Mesodermal cell (in vitro differentiated cells): ENCODE data around the gene CHD6.

ENCODE experiments used
- H3K27ac ChIP-seq: 2 replicates; pipeline ENCODE4 v1.7.0; 2013; ENCODE audit warnings: mild to moderate bottlenecking, low read depth, low read length, moderate library complexity; ENCODE audit not compliant: severe bottlenecking
- H3K36me3 ChIP-seq: 2 replicates; pipeline ENCODE4 v1.7.1; 2013; ENCODE audit warnings: mild to moderate bottlenecking, low read length, moderate library complexity; ENCODE audit not compliant: control insufficient read depth, insufficient read depth
- H3K4me1 ChIP-seq: one replicate; pipeline ENCODE4 v1.7.1; 2013; ENCODE audit warnings: mild to moderate bottlenecking, low read length; ENCODE audit not compliant: insufficient read depth, control insufficient read depth, poor library complexity, severe bottlenecking
- H3K4me3 ChIP-seq: 2 replicates; pipeline ENCODE4 v1.7.0; 2013; ENCODE audit warnings: low read length, control low read depth, mild to moderate bottlenecking; ENCODE audit not compliant: insufficient read depth, poor library complexity, severe bottlenecking; ENCODE audit errors: extremely low read depth
- H3K9me3 ChIP-seq: 2 replicates; pipeline ENCODE4 v1.7.1; 2013; ENCODE audit warnings: mild to moderate bottlenecking, low read length, moderate library complexity; ENCODE audit not compliant: control insufficient read depth
- WGBS, 2 experiments: methylation state at CpG; one replicate each; pipeline ENCODE4 v1.1.5; 2013; ENCODE audit warnings: missing lambda C conversion rate in 2 of 2; ENCODE audit not compliant: insufficient coverage in 2 of 2; 5-methylcytosine and 5-hydroxymethylcytosine counted together

CHD6 gene

GRCh38 chr20:41621971-41622370, 3.8 kb upstream of the CHD6 start:
- H3K4me3 ChIP-seq: no peak overlapping the region
- no peaks in the 10 kb centered on the region for H3K4me1 ChIP-seq
- WGBS, 2 experiments: 89 to 92% methylated on average over 1 to 2 of the region's 2 CpGs
- no peaks in the 10 kb centered on the region for H3K9me3 ChIP-seq
- no peaks in the 10 kb centered on the region for H3K36me3 ChIP-seq
- no peak overlapping the region for H3K27ac ChIP-seq

- H3K27ac ChIP-seq: no peak overlapping the region
- no peaks in the 10 kb centered on the region for H3K9me3 ChIP-seq
- WGBS, 2 experiments: 88 to 100% methylated on average over 1 of the region's 1 CpG
- no peak overlapping the region for H3K4me3 ChIP-seq
- no peaks in the 10 kb centered on the region for H3K36me3 ChIP-seq
- H3K4me1 ChIP-seq: peaks cover 4% of the 10 kb centered on the region
These were observed 3.2 kb upstream of the CHD6 start for GRCh38 chr20:41621421-41621820.

GRCh38 chr20:41619360-41620100, 1.4 kb upstream of the CHD6 start:
- 56 to 80% methylated on average over 1 to 5 of the region's 5 CpGs for WGBS, 2 experiments
- peaks cover 6% of the 10 kb centered on the region for H3K4me1 ChIP-seq
- H3K4me3 ChIP-seq: no peak overlapping the region
- H3K36me3 ChIP-seq: no peaks in the 10 kb centered on the region
- H3K9me3 ChIP-seq: no peaks in the 10 kb centered on the region
- no peak overlapping the region for H3K27ac ChIP-seq

- WGBS, 2 experiments: 3 to 6% methylated on average over 26 to 29 of the region's 30 CpGs
- Histone ChIP-seq H3K9me3 (no peaks in the 10 kb centered on the region), H3K36me3 (no peaks in the 10 kb centered on the region), H3K4me1 (peaks cover 6% of the 10 kb centered on the region), H3K4me3 (peak overlapping the region; percentile 63), H3K27ac (no peak overlapping the region)
These were observed 682 bp upstream of the CHD6 start for GRCh38 chr20:41618807-41619311.

- 3 to 6% methylated on average over 12 to 24 of the region's 35 CpGs for WGBS, 2 experiments
- H3K27ac ChIP-seq: peak overlapping the region; percentile 57
These were observed 897 bp downstream of the CHD6 start for GRCh38 chr20:41617059-41617901.

GRCh38 chr20:41616228-41616627, 1.9 kb downstream of the CHD6 start:
- Histone ChIP-seq H3K36me3 (no peaks in the 10 kb centered on the region), H3K9me3 (no peaks in the 10 kb centered on the region), H3K4me3 (no peak overlapping the region), H3K27ac (no peak overlapping the region), H3K4me1 (peaks cover 6% of the 10 kb centered on the region)
- WGBS, 2 experiments: 71 to 100% methylated on average over 1 of the region's 4 CpGs

More at GRCh38 chr20:41617059-41617901, 897 bp downstream of the CHD6 start:
- Histone ChIP-seq H3K4me3 (peak overlapping the region; percentile 63), H3K4me1 (peaks cover 6% of the 10 kb centered on the region), H3K36me3 (no peaks in the 10 kb centered on the region), H3K9me3 (no peaks in the 10 kb centered on the region)

- no peak overlapping the region for H3K27ac ChIP-seq
These were observed 2.5 kb downstream of the CHD6 start for GRCh38 chr20:41615676-41616075.

GRCh38 chr20:41615110-41615509, 3.1 kb downstream of the CHD6 start:
- 100% methylated on average over 1 of the region's 1 CpG; no CpG with 5 or more reads in 1 of the 2 experiments for WGBS, 2 experiments
- no peaks in the 10 kb centered on the region for H3K36me3 ChIP-seq
- H3K4me1 ChIP-seq: peaks cover 6% of the 10 kb centered on the region
- no peak overlapping the region for H3K27ac ChIP-seq
- H3K9me3 ChIP-seq: no peaks in the 10 kb centered on the region
- no peak overlapping the region for H3K4me3 ChIP-seq

More at GRCh38 chr20:41615676-41616075, 2.5 kb downstream of the CHD6 start:
- Histone ChIP-seq H3K36me3 (no peaks in the 10 kb centered on the region), H3K4me1 (peaks cover 6% of the 10 kb centered on the region), H3K9me3 (no peaks in the 10 kb centered on the region), H3K4me3 (no peak overlapping the region)
- no CpG with 5 or more reads among the region's 3 CpGs for WGBS, 2 experiments

GRCh38 chr20:41613321-41613720, 4.9 kb downstream of the CHD6 start:
- Histone ChIP-seq H3K36me3 (no peaks in the 10 kb centered on the region), H3K9me3 (no peaks in the 10 kb centered on the region), H3K27ac (no peak overlapping the region), H3K4me1 (peaks cover 6% of the 10 kb centered on the region), H3K4me3 (no peak overlapping the region)
- 82 to 90% methylated on average over 2 of the region's 2 CpGs for WGBS, 2 experiments

GRCh38 chr20:41609474-41609873, 8.7 kb downstream of the CHD6 start:
- no peak overlapping the region for H3K4me3 ChIP-seq
- H3K4me1 ChIP-seq: no peaks in the 10 kb centered on the region
- no peak overlapping the region for H3K27ac ChIP-seq
- no peaks in the 10 kb centered on the region for H3K9me3 ChIP-seq
- 91 to 96% methylated on average over 2 of the region's 3 CpGs for whole genome bisulfite sequencing, 2 experiments
- H3K36me3 ChIP-seq: no peaks in the 10 kb centered on the region
